Endothelial cell of umbilical vein (primary cell): ENCODE results near the gene CCSER1. TPM values are rescaled to one million over a fixed set of nuclear protein-coding genes. Genes with fewer than 3 reads are reported as not detected.

Experiments used
- BruUV-seq: library from RNA; stranded (reverse); fragments of 400-500 nt; replicated peaks from 2 replicates; lab custom pipeline; 2021; lab: Mats Ljungman, UMichigan
- CTCF ChIA-PET: fragments of 300-600, 350-600 bp; sonication (Branson Sonifier 250); formaldehyde crosslinking; loops from one replicate; lab custom pipeline; 2021; ENCODE audit warnings: antibody characterized with exemption, inconsistent platforms; lab: Charles Lee
- POLR2A ChIA-PET: fragments of 300-600, 350-600 bp; sonication (Branson Sonifier 250); formaldehyde crosslinking; loops from one replicate; lab custom pipeline; 2021; ENCODE audit warnings: antibody characterized with exemption, inconsistent platforms; lab: Charles Lee
- DNase-seq: peaks from one replicate; pipeline ENCODE4 v3.0.0-alpha.2; 2011; ENCODE audit warnings: low read depth, low spot score
- FAIRE-seq: peaks from 2 replicates; lab custom pipeline; 2011; peaks lifted over from hg19 to GRCh38; lab: Jason Lieb, UNC
- H2AFZ ChIP-seq: 2 replicates; pipeline ENCODE4 v1.6.0; 2012; ENCODE audit warnings: low read depth, low read length, control low read depth, inconsistent platforms
- H3K27ac ChIP-seq: 2 replicates; pipeline ENCODE4 v1.5.1; 2011; ENCODE audit warnings: low read depth, mild to moderate bottlenecking, control low read depth, low read length, moderate library complexity; ENCODE audit not compliant: insufficient read depth
- H3K27me3 ChIP-seq, 2 experiments: 2 replicates each; pipeline versions ENCODE4 v1.6.0 to v1.6.1; 2011; ENCODE audit warnings: low read length in 2 of 2, mixed read lengths in 1 of 2; ENCODE audit not compliant: control insufficient read depth in 2 of 2, insufficient read depth in 2 of 2
- H3K36me3 ChIP-seq, 2 experiments: 2 replicates in 1 of 2; 3 replicates in 1 of 2; pipeline ENCODE4 v1.5.1; 2011; ENCODE audit warnings: low read length in 2 of 2, mild to moderate bottlenecking in 1 of 2, moderate library complexity in 1 of 2; ENCODE audit not compliant: control insufficient read depth in 2 of 2, insufficient read depth in 2 of 2; ENCODE audit errors: extremely low read depth in 1 of 2
- H3K4me1 ChIP-seq: 3 replicates; pipeline ENCODE4 v1.5.1; 2011; ENCODE audit warnings: mild to moderate bottlenecking, low read length; ENCODE audit not compliant: control insufficient read depth, insufficient read depth; ENCODE audit errors: extremely low read depth
- H3K4me2 ChIP-seq: 2 replicates; pipeline ENCODE4 v1.6.1; 2011; ENCODE audit warnings: low read length, control low read depth, mixed read lengths; ENCODE audit not compliant: insufficient read depth
- H3K4me3 ChIP-seq, 3 experiments: fragments of 200-600 bp in 1 of 3; sonication (generic), shearing (Covaris generic) in 1 of 3; replicated peaks in 1 of 3; 2 replicates each; pipeline ENCODE4 v1.5.1; 2011 to 2016; ENCODE audit warnings: control low read depth in 3 of 3, low read length in 3 of 3, mild to moderate bottlenecking in 2 of 3, inconsistent platforms in 1 of 3, low read depth in 1 of 3, moderate library complexity in 1 of 3; ENCODE audit not compliant: insufficient read depth in 1 of 3
- H3K79me2 ChIP-seq: 2 replicates; pipeline ENCODE4 v1.6.0; 2012; ENCODE audit warnings: low read length, inconsistent platforms; ENCODE audit not compliant: control insufficient read depth, insufficient read depth
- H3K9ac ChIP-seq: replicated peaks from 2 replicates; pipeline ENCODE3; 2011; ENCODE audit warnings: low read length, control low read depth; ENCODE audit not compliant: insufficient read depth; ENCODE audit errors: extremely low read depth
- H3K9me1 ChIP-seq: replicated peaks from 3 replicates; pipeline ENCODE4 v1.6.0; 2011; ENCODE audit warnings: mild to moderate bottlenecking, low read length; ENCODE audit not compliant: control insufficient read depth, insufficient read depth; ENCODE audit errors: extremely low read depth
- H3K9me3 ChIP-seq: replicated peaks from 2 replicates; pipeline ENCODE4 v1.5.1; 2012; ENCODE audit warnings: low read length, inconsistent platforms; ENCODE audit not compliant: control insufficient read depth, insufficient read depth
- H4K20me1 ChIP-seq: replicated peaks from 2 replicates; pipeline ENCODE3; 2011; ENCODE audit warnings: mild to moderate bottlenecking, low read length; ENCODE audit not compliant: control insufficient read depth, insufficient read depth; ENCODE audit errors: extremely low read depth
- CTCF ChIP-seq, 2 donors: IDR thresholded peaks; 1 replicate in 1 of 2; 2 replicates in 1 of 2; pipeline ENCODE4 v1.5.1; 2011; ENCODE audit warnings: low read length in 2 of 2, mild to moderate bottlenecking in 2 of 2, moderate library complexity in 2 of 2, control low read depth in 1 of 2, inconsistent platforms in 1 of 2, low read depth in 1 of 2; ENCODE audit not compliant: insufficient read depth in 1 of 2; ENCODE audit errors: extremely low read depth in 1 of 2
- EZH2 ChIP-seq: IDR thresholded peaks from 2 replicates; pipeline ENCODE4 v1.6.1; 2012; ENCODE audit warnings: borderline replicate concordance, low read depth, mild to moderate bottlenecking, moderate library complexity, low read length, inconsistent platforms; ENCODE audit not compliant: severe bottlenecking
- FOS ChIP-seq: IDR thresholded peaks from 2 replicates; pipeline ENCODE4 v1.6.1; 2011; ENCODE audit warnings: mild to moderate bottlenecking, low read length, moderate library complexity, borderline replicate concordance; ENCODE audit not compliant: insufficient read depth
- GATA2 ChIP-seq: IDR thresholded peaks from 2 replicates; pipeline ENCODE4 v1.7.0; 2011; ENCODE audit warnings: low read depth, mild to moderate bottlenecking, moderate library complexity, mixed read lengths, low read length; ENCODE audit not compliant: insufficient read length, insufficient read depth
- JUN ChIP-seq: IDR thresholded peaks from 2 replicates; pipeline ENCODE4 v1.6.1; 2011; ENCODE audit warnings: borderline replicate concordance, low read depth; ENCODE audit not compliant: insufficient read length, insufficient read depth
- MAX ChIP-seq: IDR thresholded peaks from 2 replicates; pipeline ENCODE4 v1.6.1; 2011; ENCODE audit not compliant: insufficient read depth, insufficient read length
- MYC ChIP-seq: IDR thresholded peaks from one replicate; pipeline ENCODE4 v1.6.1; 2011; ENCODE audit warnings: mild to moderate bottlenecking, low read depth, low read length
- POLR2A ChIP-seq: IDR thresholded peaks from 2 replicates; pipeline ENCODE4 v1.6.1; 2012; ENCODE audit warnings: low read depth, mild to moderate bottlenecking, control low read depth, low read length
- POLR2AphosphoS5 ChIP-seq: IDR thresholded peaks from 2 replicates; pipeline ENCODE4 v1.6.1; 2012; ENCODE audit warnings: low read depth, mild to moderate bottlenecking, control low read depth, low read length, moderate library complexity; ENCODE audit not compliant: insufficient read depth
- dilution Hi-C: fragments of 300-500 bp; cut with MboI; formaldehyde crosslinking; loops from one replicate; pipeline ENCODE4 v1.15.0; 2019; ENCODE audit warnings: low sequenced_read_pairs; ENCODE audit not compliant: extremely low pct_ligation_motif_present
- intact Hi-C: fragments of 100-400 bp; cut with micrococcal nuclease; formaldehyde crosslinking; loops from one replicate; pipeline ENCODE4 v1.10.0; 2022
- polyA plus RNA-seq, 4 experiments: library from polyadenylated mRNA; depleted of rRNA in 3 of 4; stranded (reverse) in 3 of 4; unstranded in 1 of 4; fragments of >200 nt; gene quantifications; 2 replicates each; pipeline versions ENCODE4 v1.2.1 to v1.2.3, GENCODE V29; 2011 to 2012; ENCODE audit warnings: missing spikeins in 1 of 4
- total RNA-seq: library from RNA; stranded (reverse); gene quantifications from 2 replicates; pipeline ENCODE4 v1.2.3, GENCODE V29; 2021

Gene CCSER1
- total and polyA plus RNA-seq, 2 donors (not counting 3 experiments of a cell fraction or from before 2014, with no cell fraction given) = 0.11 to 1.8 TPM

- H3K9me3 ChIP-seq = no peaks in the 10 kb centered on the region
- no peak overlapping the region for H3K4me2 ChIP-seq
- no peaks in the 10 kb centered on the region for H4K20me1 ChIP-seq
- FAIRE-seq (no peak), DNase-seq (no peak)
- dilution Hi-C loops (no loop called here), intact Hi-C loops (no loop called here)
- no peaks in the 10 kb centered on the region for H3K27me3 ChIP-seq
- TF ChIP-seq CTCF (IDR thresholded peaks at IDR 0.05; ENCODE audit: extremely low read depth in 1 of 2, insufficient read depth in 1 of 2, low read depth in 1 of 2, low read length in 2 of 2) = no peak
- TF ChIP-seq JUN = no peak
- no peak for TF ChIP-seq MYC
- TF ChIP-seq FOS = no peak
- no peak for TF ChIP-seq MAX
- TF ChIP-seq POLR2A = no peak
- TF ChIP-seq EZH2 = no peak
- TF ChIP-seq POLR2AphosphoS5 = no peak
- no peak for TF ChIP-seq GATA2
- POLR2A ChIA-PET = no interaction called here
- no peak overlapping the region for H2AFZ ChIP-seq
- no peaks in the 10 kb centered on the region for H3K79me2 ChIP-seq
- no peaks in the 10 kb centered on the region for H3K9me1 ChIP-seq
- BruUV-seq = no TSS peak
- no peaks in the 10 kb centered on the region for H3K4me1 ChIP-seq
- no peaks in the 10 kb centered on the region for H3K36me3 ChIP-seq
- no peak overlapping the region for H3K27ac ChIP-seq
- CTCF ChIA-PET = no interaction called here
- no peak overlapping the region for H3K9ac ChIP-seq
- no peak overlapping the region for H3K4me3 ChIP-seq
Measured at GRCh38 chr4:90585961-90586360, 458.8 kb downstream of the CCSER1 start.
